ENCODE data around the gene FMNL3. TPM values are rescaled to one million over a fixed set of nuclear protein-coding genes. Genes with fewer than 3 reads are reported as not detected.

FMNL3 gene
- total and polyA plus RNA-seq, 2 of the 8 experiments (the other 6 are each of a cell fraction or from before 2014, with no cell fraction given) = 8.6 to 29.0 TPM

DNA sequence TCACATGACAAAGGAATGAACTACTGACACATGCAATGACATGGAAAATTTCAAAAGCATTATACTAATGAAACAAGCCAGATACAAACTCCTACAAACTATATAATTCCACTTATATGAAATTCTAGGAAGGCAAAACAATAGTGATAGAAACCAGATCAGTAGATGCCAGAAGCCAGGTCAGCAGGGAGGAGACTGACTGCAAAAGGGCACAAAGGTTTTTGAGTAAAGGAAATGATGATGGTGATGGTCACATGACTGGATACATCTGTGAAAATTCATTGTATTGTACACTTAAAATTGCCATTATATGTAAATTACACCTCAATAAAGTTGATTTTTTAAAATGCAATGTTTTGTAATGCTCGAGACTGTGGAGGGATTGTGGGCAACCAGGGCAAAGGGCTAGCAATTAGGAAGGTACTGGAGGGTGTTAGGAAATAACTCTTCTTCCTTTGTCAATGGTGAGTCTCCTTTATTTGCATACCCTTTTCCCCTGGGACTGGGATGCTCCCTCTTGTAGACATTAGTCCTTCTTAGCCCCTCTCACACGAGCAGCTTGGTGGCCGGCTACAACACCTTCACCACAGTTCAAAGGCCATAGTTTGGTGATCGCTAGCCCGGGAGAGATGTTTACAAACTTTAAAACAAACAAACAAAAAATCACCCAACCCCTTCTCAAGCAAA lies 90.5 kb downstream of the FMNL3 start:
- Histone ChIP-seq H3K18ac (ENCODE audit: extremely low read depth, low read length) (no peak overlapping the region), H2BK15ac (ENCODE audit: low read length) (no peak overlapping the region), H3K4me2 (ENCODE audit: insufficient read depth in 1 of 2, low read depth in 2 of 2, low read length in 2 of 2) (no peak overlapping the region), H3K9me3 (ENCODE audit: insufficient read depth in 2 of 2, low read depth in 1 of 2, low read length in 1 of 2) (no peaks in the 10 kb centered on the region; a peak in 1 of 4 replicates), H3K27ac (ENCODE audit: low read depth, low read length) (no peak overlapping the region), H2BK20ac (ENCODE audit: low read length) (no peak overlapping the region), H3K4ac (replicated peaks; ENCODE audit: insufficient read length, low read depth, low read length) (no peak overlapping the region), H4K8ac (ENCODE audit: extremely low read depth, insufficient read depth, low read length) (no peak overlapping the region), H4K5ac (ENCODE audit: insufficient read length, low read depth, low read length) (no peak overlapping the region), H2AK5ac (ENCODE audit: low read depth, low read length) (no peak overlapping the region), H4K91ac (replicated peaks; ENCODE audit: insufficient read length, low read length) (no peak overlapping the region), H3K23me2 (ENCODE audit: low read depth, low read length) (no peaks in the 10 kb centered on the region), H2BK12ac (ENCODE audit: low read depth, low read length) (no peak overlapping the region), H3K9ac (replicated peaks in 1 of 4; ENCODE audit: extremely low read depth in 1 of 4, low read depth in 3 of 4, low read length in 3 of 4) (no peak overlapping the region), H2BK5ac (ENCODE audit: low read depth, low read length) (no peak overlapping the region), H3K79me1 (ENCODE audit: low read depth, low read length) (no peaks in the 10 kb centered on the region), H3K4me3 (ENCODE audit: extremely low read depth in 1 of 4, insufficient read depth in 2 of 4, low read depth in 3 of 4, low read length in 4 of 4) (no peak overlapping the region), H3K36me3 (ENCODE audit: control insufficient read depth in 2 of 4, insufficient read depth in 4 of 4, low read length in 3 of 4) (no peaks in the 10 kb centered on the region), H3K23ac (ENCODE audit: insufficient read length) (no peak overlapping the region), H2BK120ac (replicated peaks; ENCODE audit: low read depth, low read length) (no peak overlapping the region), H4K20me1 (replicated peaks in 1 of 2; ENCODE audit: control insufficient read depth in 1 of 2, insufficient read depth in 2 of 2, low read length in 2 of 2) (no peaks in the 10 kb centered on the region), H3K56ac (replicated peaks; ENCODE audit: insufficient read length, low read depth, low read length) (no peak overlapping the region), H3K4me1 (replicated peaks in 1 of 4; ENCODE audit: control insufficient read depth in 3 of 4, insufficient read depth in 4 of 4, low read length in 3 of 4) (peaks cover 0 to 1% (median under 1%) of the 10 kb centered on the region in 4 experiments; a peak in 4 of 7 replicates), H3K27me3 (replicated peaks in 1 of 4; ENCODE audit: control insufficient read depth in 3 of 4, extremely low read depth in 1 of 4, insufficient read depth in 3 of 4, low read length in 3 of 4) (no peaks in the 10 kb centered on the region), H2AFZ (ENCODE audit: low read length) (no peak overlapping the region), H3K79me2 (ENCODE audit: control insufficient read depth in 1 of 2, insufficient read depth in 2 of 2, low read length in 2 of 2) (no peaks in the 10 kb centered on the region), H3K14ac (ENCODE audit: insufficient read length) (no peak overlapping the region)
- ChIA-PET CTCF (ENCODE audit: partially characterized antibody) (interaction anchor here (1.0 to 1.7 kb wide), 3 partner anchors 9 to 285 kb away, joined by 4 to 5 read pairs (median 4); no protein-coding TSS in a partner anchor), POLR2A (ENCODE audit: partially characterized antibody) (interaction anchor here (0.7 to 0.8 kb wide), 2 partner anchors 45 to 125 kb away, joined by 3 to 4 read pairs; partner anchors contain the start of gene TMBIM6)
- FAIRE-seq (no peak), DNase-seq (ENCODE audit: low read depth in 1 of 2, low spot score in 2 of 2) (no peak)
- WGBS, 2 experiments (ENCODE audit: extremely low coverage in 1 of 2, insufficient coverage in 1 of 2, insufficient read length in 1 of 2, insufficient replicate concordance in 2 of 2, low coverage in 1 of 2, low lambda C conversion rate in 2 of 2, missing lambda C conversion rate in 1 of 2) = 94% methylated on average over 5 of the region's 5 CpGs; no CpG with 5 or more reads in 1 of the 2 experiments
- TF ChIP-seq GTF2F1 (IDR thresholded peaks at IDR 0.05; ENCODE audit: borderline replicate concordance, low read depth, low read length) (no peak), SIN3A (conservative IDR thresholded peaks at IDR 0.05 in 1 of 2, IDR thresholded peaks at IDR 0.05 in 1 of 2; ENCODE audit: low read depth in 1 of 2, low read length in 2 of 2) (no peak), EZH2 (IDR thresholded peaks at IDR 0.05; ENCODE audit: low read depth, low read length, severe bottlenecking) (no peak), NRF1 (IDR thresholded peaks at IDR 0.05; ENCODE audit: low read depth, low read length) (no peak), TAF7 (optimal IDR thresholded peaks at IDR 0.05; ENCODE audit: borderline replicate concordance, low read depth, low read length) (no peak), POU5F1 (IDR thresholded peaks at IDR 0.05; ENCODE audit: low read depth, low read length) (no peak), SIX5 (IDR thresholded peaks at IDR 0.05; ENCODE audit: low read depth, low read length) (no peak), CHD1 (IDR thresholded peaks at IDR 0.05; ENCODE audit: low read depth, low read length) (no peak), PHF8 (conservative IDR thresholded peaks at IDR 0.05; ENCODE audit: low read depth, low read length) (no peak), ASH2L (IDR thresholded peaks at IDR 0.05; ENCODE audit: low read length) (no peak)

Measured in H1 (cell line).